ENCODE results near the gene SMIM33. TPM values are rescaled to one million over a fixed set of nuclear protein-coding genes. Genes with fewer than 3 reads are reported as not detected.

Gene SMIM33
- total RNA-seq, 1 experiment from 2014 or later: not detected

Other genes starting within 250 kb of the SMIM33 start
- gene MATR3, start 177.3 kb upstream of the SMIM33 start, total RNA-seq (2014; rRNA removed; shearing (Covaris generic)): 241 and 248 TPM in 2 replicates
- 66.1 and 71.8 TPM in 2 replicates for gene PAIP2, start 129.2 kb upstream of the SMIM33 start, total RNA-seq (2014; rRNA removed; shearing (Covaris generic))
- not detected in 2 replicates for gene SLC23A1, start 87.7 kb upstream of the SMIM33 start, total RNA-seq (2014; rRNA removed; shearing (Covaris generic))
- gene MZB1, start 81.1 kb upstream of the SMIM33 start, total RNA-seq (2014; rRNA removed; shearing (Covaris generic)): not detected in 2 replicates
- not detected in 2 replicates for gene PROB1, start 75.9 kb upstream of the SMIM33 start, total RNA-seq (2014; rRNA removed; shearing (Covaris generic))
- 3.4 and 5.9 TPM in 2 replicates for gene SPATA24, start 66.9 kb upstream of the SMIM33 start, total RNA-seq (2014; rRNA removed; shearing (Covaris generic))
- gene DNAJC18, start 31.5 kb upstream of the SMIM33 start, total RNA-seq (2014; rRNA removed; shearing (Covaris generic)): 4.5 and 22.9 TPM in 2 replicates
- 0.10 TPM in 1 of 2 replicates, not detected in the other for gene ECSCR, start 8.3 kb upstream of the SMIM33 start, total RNA-seq (2014; rRNA removed; shearing (Covaris generic))
- gene STING1, start 11.8 kb downstream of the SMIM33 start, total RNA-seq (2014; rRNA removed; shearing (Covaris generic)): 14.2 and 15.6 TPM in 2 replicates
- 64.7 and 79.3 TPM in 2 replicates for gene UBE2D2, start 90.3 kb downstream of the SMIM33 start, total RNA-seq (2014; rRNA removed; shearing (Covaris generic))
- 46.9 and 55.1 TPM in 2 replicates for gene CXXC5, start 177.3 kb downstream of the SMIM33 start, total RNA-seq (2014; rRNA removed; shearing (Covaris generic))